22Rv1 (cell line): ENCODE measurements around the gene ROR1.

ENCODE experiments used
- H3K27ac ChIP-seq: fragments of 450-650 bp; 2 replicates; pipeline ENCODE4 v1.5.1; 2017
- ZFX ChIP-seq: fragments of 450-650 bp; IDR thresholded peaks from 2 replicates; pipeline ENCODE4 v1.6.1; 2017; ENCODE audit warnings: antibody characterized with exemption, borderline replicate concordance
- TF ChIP-seq, protein P1 (sequence below): fragments of 450-650 bp; IDR thresholded peaks from 2 replicates; pipeline ENCODE4 v1.5.1; 2017; ENCODE audit warnings: mild to moderate bottlenecking

ROR1 gene

DNA sequence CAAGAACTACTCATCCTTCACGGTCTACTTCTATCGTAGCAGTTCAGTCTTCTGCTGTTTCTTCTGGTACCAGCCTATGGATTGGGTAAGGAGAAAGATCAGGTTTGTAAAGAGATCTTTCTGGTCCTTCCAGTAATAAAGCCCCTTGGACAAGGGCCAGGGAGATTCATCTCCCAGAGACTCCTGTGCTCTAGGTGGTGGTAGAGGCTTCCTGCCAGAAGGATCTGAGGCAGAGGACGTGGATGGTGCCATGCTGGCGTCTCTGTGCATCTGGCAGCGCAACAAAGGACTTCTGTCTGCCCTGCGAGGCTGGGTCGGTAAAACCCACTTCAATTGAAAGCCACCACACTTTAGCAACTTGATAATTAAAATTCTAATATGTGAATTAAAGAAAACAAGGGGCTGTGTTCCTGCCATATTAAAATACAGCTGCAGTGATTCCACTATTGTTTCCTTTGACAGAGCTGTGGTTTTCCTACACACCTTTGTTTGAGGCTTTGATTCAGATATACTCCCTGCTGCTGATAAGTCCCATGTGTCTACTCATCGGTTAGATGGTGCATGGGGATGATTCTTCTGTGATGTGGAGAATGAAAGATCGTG lies 73.6 kb downstream of the ROR1 start:
- H3K27ac ChIP-seq = no peak overlapping the region
- TF ChIP-seq ZFX = no peak
- TF ChIP-seq, protein P1, sequence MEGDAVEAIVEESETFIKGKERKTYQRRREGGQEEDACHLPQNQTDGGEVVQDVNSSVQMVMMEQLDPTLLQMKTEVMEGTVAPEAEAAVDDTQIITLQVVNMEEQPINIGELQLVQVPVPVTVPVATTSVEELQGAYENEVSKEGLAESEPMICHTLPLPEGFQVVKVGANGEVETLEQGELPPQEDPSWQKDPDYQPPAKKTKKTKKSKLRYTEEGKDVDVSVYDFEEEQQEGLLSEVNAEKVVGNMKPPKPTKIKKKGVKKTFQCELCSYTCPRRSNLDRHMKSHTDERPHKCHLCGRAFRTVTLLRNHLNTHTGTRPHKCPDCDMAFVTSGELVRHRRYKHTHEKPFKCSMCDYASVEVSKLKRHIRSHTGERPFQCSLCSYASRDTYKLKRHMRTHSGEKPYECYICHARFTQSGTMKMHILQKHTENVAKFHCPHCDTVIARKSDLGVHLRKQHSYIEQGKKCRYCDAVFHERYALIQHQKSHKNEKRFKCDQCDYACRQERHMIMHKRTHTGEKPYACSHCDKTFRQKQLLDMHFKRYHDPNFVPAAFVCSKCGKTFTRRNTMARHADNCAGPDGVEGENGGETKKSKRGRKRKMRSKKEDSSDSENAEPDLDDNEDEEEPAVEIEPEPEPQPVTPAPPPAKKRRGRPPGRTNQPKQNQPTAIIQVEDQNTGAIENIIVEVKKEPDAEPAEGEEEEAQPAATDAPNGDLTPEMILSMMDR = no peak

DNA sequence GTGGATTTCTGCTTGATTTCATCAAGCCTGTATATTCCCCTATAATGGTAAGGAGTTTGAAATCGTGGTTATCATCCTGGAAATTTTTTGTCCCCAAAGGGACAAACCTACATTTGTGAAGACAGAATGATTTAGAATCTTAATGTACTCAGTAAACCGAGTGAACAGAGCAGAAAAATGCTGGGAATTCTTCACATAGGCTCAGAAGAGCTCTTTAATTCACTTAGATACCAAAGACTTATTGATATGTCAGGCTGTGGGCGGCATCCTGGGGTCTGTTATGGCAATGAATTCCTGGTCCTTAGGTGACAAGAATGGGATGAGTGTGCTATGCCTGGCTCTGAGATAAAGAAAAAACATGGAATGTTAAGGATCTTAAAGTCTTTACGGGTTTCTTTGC lies 74.9 kb downstream of the ROR1 start:
- TF ChIP-seq, protein P1 = no peak
- TF ChIP-seq ZFX = no peak
- no peak overlapping the region for H3K27ac ChIP-seq

DNA sequence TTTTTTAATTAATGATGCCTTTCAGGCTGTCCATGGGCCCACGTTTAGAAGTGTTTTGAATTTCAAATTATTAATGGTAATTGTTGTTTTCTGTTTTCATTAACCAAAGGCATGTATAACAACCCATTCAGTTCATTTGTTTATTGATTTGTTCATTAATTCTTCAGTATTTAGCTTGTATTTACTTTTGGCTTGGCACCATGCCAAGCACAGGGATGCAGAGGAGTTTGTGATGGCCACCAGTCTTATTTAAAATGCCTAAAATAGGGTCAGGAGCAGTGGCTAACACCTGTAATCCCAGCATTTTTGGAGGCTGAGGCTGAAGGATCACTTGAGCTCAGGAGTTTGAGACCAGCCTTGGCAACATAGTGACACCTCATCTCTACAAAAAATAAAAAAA lies 75.3 kb downstream of the ROR1 start:
- no peak overlapping the region for H3K27ac ChIP-seq
- no peak for TF ChIP-seq ZFX
- TF ChIP-seq, protein P1 = no peak

DNA sequence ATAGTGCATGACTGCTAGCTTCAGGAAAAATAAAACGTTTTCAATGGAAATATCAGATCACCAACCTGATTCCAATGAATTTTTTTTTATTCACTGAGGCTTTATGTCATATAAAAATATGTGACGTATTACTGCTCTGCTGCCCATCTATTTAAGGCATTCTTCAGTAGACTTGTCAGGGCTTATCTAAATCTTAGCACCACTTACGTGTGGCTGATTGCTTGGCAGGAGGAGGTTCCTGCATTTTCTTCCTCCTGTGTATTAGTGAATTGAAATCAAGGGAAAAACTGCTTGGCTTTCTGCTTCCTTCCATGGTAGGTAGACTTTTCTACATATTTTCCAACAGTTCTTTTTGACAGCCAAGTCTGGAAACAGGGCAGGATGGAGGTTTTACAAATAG lies 80.3 kb downstream of the ROR1 start:
- TF ChIP-seq, protein P1 = no peak
- TF ChIP-seq ZFX = no peak
- no peak overlapping the region for H3K27ac ChIP-seq

DNA sequence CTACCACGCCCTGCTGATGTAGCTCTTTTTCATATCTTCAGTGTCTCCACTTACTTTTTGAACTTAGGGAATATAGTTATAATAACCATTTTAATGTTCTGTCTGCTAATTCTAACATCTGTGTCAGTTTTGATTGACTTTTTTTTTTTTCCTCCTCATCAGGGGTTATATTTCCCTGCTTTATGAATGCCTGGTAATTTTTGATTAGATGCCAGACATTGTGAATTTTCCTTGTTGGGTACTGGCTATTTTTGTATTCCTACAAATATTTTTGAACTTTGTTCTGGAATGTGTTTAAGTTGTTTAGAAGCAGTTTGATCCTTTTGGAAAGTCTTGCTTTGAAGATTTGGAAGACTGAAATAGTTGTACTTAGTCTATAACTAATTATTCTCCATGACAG lies 82.1 kb downstream of the ROR1 start:
- TF ChIP-seq ZFX = no peak
- TF ChIP-seq, protein P1 = no peak
- no peak overlapping the region for H3K27ac ChIP-seq

DNA sequence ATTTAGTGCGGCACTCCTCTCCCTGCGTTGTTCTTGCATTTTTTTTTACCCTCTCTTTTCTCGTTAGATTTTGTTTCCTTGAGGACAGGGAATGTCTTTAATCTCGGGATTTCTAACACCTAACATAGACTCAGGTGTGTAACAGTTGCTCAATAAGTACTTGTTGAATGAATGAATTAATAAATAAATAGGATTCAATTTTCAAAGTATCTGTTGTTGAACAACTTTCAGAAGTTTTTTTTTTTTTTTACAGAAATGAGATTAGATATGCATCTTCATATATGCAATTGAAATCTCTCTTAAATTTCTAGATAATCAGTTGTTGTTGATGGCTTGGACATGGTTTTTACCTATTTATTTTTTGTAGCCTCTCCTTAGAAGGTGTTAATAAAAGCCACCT lies 83.1 kb downstream of the ROR1 start:
- TF ChIP-seq, protein P1 = no peak
- no peak for TF ChIP-seq ZFX
- H3K27ac ChIP-seq = no peak overlapping the region

DNA sequence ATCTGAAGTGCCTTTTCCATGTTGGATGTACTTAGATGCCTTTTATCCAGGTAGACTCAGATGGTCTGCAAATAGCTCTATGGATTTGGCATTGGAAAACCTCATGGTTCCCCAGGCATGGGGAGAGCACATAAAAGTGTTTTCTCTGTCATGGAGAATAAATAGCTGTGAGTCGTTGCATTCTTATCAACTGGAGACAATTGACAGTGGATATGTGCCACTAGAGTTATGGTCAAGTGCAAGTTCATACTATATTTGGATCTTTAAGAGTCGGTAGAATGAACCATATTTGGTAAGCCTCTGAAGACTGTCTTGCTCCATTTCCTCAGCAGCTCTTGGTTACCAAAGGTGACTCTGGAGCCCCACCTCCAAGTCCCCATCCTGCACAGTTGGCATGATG lies 83.7 kb downstream of the ROR1 start:
- H3K27ac ChIP-seq = no peak overlapping the region
- no peak for TF ChIP-seq ZFX
- TF ChIP-seq, protein P1 = no peak
